Mesodermal cell (in vitro differentiated cells): ENCODE measurements around the gene RAVER2.
"Not testable (repeated sequence)": the region's sequence is repeated elsewhere in the genome, so short reads cannot be mapped to it uniquely, and the experiment has no call there.

Experiments
- H3K27ac ChIP-seq: 2 replicates; pipeline ENCODE4 v1.7.0; 2013; ENCODE audit warnings: mild to moderate bottlenecking, low read depth, low read length, moderate library complexity; ENCODE audit not compliant: severe bottlenecking
- H3K36me3 ChIP-seq: 2 replicates; pipeline ENCODE4 v1.7.1; 2013; ENCODE audit warnings: mild to moderate bottlenecking, low read length, moderate library complexity; ENCODE audit not compliant: control insufficient read depth, insufficient read depth
- H3K4me1 ChIP-seq: one replicate; pipeline ENCODE4 v1.7.1; 2013; ENCODE audit warnings: mild to moderate bottlenecking, low read length; ENCODE audit not compliant: insufficient read depth, control insufficient read depth, poor library complexity, severe bottlenecking
- H3K4me3 ChIP-seq: 2 replicates; pipeline ENCODE4 v1.7.0; 2013; ENCODE audit warnings: low read length, control low read depth, mild to moderate bottlenecking; ENCODE audit not compliant: insufficient read depth, poor library complexity, severe bottlenecking; ENCODE audit errors: extremely low read depth
- H3K9me3 ChIP-seq: 2 replicates; pipeline ENCODE4 v1.7.1; 2013; ENCODE audit warnings: mild to moderate bottlenecking, low read length, moderate library complexity; ENCODE audit not compliant: control insufficient read depth
- WGBS, 2 experiments: methylation state at CpG; one replicate each; pipeline ENCODE4 v1.1.5; 2013; ENCODE audit warnings: missing lambda C conversion rate in 2 of 2; ENCODE audit not compliant: insufficient coverage in 2 of 2; 5-methylcytosine and 5-hydroxymethylcytosine counted together

Gene RAVER2

DNA sequence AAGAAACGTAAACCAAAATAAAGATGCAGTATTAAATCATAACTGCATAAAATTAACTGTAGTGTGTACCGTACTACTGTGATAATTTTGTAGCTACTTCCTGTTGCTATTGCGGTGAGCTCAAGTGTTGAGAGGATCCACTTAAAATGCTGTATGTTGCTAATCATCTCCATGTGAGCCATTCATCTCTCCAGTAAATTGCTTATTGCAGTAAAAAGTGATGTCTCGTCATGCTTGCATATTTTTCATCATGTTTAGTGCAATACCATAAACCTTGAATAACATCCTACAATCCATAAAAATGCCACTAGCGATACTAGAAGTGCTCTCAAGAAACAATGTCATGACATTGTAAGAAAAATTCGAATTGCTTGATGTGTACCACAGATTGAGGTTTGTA, 66.3 kb downstream of the RAVER2 start:
- H3K36me3 ChIP-seq = peaks cover 6% of the 10 kb centered on the region
- H3K27ac ChIP-seq = no peak overlapping the region
- no peaks in the 10 kb centered on the region for H3K4me1 ChIP-seq
- no peaks in the 10 kb centered on the region for H3K9me3 ChIP-seq
- no peak overlapping the region for H3K4me3 ChIP-seq
- 100% methylated on average over 1 of the region's 6 CpGs for WGBS, 2 experiments

DNA sequence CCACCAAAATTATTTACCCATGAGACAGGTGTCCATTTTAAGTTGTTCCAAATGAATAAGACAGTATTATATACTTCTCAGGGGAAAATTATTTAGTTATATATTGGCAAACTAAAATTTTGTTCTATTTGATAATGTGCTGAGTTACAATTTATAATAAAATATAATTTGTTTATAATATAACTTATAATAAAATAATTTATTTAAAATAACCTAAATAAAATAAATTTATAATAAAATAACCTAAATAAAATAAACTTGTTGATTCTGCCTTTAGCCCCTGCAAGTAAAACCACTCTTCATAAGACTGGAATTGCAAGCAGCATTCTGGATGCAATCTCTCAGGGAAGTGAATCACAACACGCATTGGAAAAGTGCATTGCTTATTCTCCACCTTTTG, 69.6 kb downstream of the RAVER2 start:
- no peak overlapping the region for H3K4me3 ChIP-seq
- H3K27ac ChIP-seq = no peak overlapping the region
- no peaks in the 10 kb centered on the region for H3K4me1 ChIP-seq
- H3K9me3 ChIP-seq = no peaks in the 10 kb centered on the region
- no CpG with 5 or more reads among the region's 1 CpG for WGBS, 2 experiments
- H3K36me3 ChIP-seq = peaks cover 6% of the 10 kb centered on the region

DNA sequence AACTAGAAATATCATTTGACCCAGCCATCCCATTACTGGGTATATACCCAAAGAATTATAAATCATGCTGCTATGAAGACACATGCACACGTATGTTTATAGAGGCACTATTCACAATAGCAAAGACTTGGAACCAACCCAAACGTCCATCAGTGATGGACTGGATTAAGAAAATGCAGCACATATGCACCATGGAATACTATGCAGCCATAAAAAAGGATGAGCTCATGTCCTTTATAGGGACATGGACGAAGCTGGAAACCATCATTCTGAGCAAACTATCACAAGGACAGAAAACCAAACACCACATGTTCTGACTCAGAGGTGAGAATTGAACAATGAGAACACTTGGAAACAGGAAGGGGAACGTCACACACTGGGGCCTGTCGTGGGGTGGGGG, 72.5 kb downstream of the RAVER2 start:
- H3K4me3 ChIP-seq, H3K9me3 ChIP-seq, H3K27ac ChIP-seq, H3K4me1 ChIP-seq: not testable (repeated sequence)
- H3K36me3 ChIP-seq = peaks cover 11% of the 10 kb centered on the region
- WGBS, 2 experiments = 86% methylated on average over 1 of the region's 5 CpGs; no CpG with 5 or more reads in 1 of the 2 experiments

DNA sequence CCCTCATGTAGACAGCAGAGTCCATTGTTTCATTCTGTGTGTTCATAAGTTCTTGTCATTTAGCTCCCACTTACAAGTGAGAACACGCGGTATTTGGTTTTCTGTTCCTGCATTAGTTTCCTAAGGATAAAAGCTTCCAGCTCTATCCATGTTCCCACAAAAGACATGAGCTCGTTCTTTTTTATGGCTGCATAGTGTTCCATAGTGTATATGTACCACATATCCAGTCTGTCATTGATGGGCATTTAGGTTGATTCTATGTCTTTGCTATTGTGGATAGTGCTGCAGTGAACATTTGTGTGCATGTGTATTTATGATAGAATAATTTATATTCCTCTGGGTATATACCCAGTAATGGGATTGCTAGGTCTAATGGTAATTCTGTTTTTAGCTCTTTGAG, 75.7 kb downstream of the RAVER2 start:
- WGBS, 2 experiments = 83% methylated on average over 2 of the region's 3 CpGs; no CpG with 5 or more reads in 1 of the 2 experiments
- not testable (repeated sequence) for H3K9me3 ChIP-seq, H3K4me3 ChIP-seq, H3K27ac ChIP-seq, H3K36me3 ChIP-seq, H3K4me1 ChIP-seq

DNA sequence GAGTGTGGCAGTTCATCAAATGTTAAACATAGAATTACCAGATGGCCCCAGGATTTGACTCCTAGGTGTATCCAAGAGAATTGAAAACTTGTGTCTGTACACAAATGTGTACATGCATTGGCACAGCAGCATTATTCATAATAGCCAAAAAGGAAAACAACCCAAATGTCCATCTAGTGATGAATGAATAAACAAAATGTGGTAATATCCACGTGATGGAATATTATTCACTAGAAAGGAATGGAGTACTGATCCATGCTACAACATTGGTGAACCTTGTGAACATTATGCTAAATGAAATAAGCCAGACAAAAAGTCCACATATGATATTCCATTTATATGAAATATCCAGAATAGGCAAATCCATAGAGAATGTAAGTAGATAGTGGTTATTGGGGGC, 77.7 kb downstream of the RAVER2 start:
- H3K36me3 ChIP-seq = peaks cover 5% of the 10 kb centered on the region
- no peaks in the 10 kb centered on the region for H3K4me1 ChIP-seq
- no peak overlapping the region for H3K4me3 ChIP-seq
- no peak overlapping the region for H3K27ac ChIP-seq
- no peaks in the 10 kb centered on the region for H3K9me3 ChIP-seq
- no CpG with 5 or more reads among the region's 1 CpG for WGBS, 2 experiments

DNA sequence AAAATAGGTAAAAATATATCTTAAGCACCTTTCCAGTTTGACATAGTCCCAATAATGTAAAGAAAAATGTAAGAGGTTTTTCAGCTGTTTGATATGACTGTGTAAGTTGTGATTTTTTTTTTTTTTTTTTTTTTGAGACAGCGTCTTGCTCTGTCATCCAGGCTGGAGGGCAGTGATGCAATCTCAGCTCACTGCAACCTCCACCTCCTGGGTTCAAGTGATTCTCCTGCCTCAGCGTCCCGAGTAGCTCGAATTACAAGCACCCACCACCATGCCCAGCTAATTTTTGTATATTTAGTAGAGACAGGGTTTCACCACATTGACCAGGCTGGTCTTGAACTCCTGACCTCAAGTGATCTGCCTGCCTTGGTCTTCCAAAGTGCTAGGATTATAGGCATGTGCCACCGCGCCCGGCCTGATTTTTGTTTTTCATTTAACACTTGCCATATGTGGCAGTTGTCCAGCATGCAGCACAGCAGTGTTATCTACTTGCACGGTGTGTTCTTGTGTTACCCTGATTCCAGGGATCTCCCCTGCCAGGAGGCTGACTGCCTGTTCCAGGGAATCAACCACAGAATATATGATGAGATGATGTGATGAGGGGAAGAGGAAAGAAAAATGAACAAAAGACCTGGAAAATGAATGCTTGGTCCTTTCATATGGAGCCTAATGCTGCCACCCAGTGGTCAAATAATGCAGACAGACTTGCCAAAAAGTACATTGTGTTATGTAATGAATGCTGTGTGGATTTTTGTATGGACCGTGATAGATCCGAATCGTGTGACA, 79.0 kb downstream of the RAVER2 start:
- H3K4me3 ChIP-seq = no peak overlapping the region
- peaks cover 5% of the 10 kb centered on the region for H3K36me3 ChIP-seq
- no peaks in the 10 kb centered on the region for H3K9me3 ChIP-seq
- no peaks in the 10 kb centered on the region for H3K4me1 ChIP-seq
- no peak overlapping the region for H3K27ac ChIP-seq
- 85 to 98% methylated on average over 4 to 6 of the region's 11 CpGs for WGBS, 2 experiments

DNA sequence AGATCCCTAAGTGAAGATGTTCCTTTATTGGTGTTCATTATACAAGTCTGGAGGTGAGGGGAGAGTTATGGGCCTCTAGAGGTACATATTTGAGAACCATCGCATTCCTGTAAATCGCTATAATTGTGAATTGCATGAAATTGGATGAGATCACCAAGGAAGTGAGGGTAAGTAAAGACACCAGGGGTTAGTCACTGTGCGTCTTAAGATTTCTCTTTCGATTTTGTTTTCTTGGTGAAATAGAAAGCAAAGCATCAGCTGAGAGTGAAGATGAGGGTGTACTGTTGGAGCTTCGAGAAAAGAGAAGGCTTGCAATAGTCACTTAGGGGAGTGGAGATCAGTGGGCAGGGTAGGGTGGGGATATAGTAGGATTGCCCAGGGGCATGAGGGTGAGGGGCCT, 82.1 kb downstream of the RAVER2 start:
- H3K4me3 ChIP-seq = no peak overlapping the region
- H3K36me3 ChIP-seq = peaks cover 8% of the 10 kb centered on the region
- no peaks in the 10 kb centered on the region for H3K9me3 ChIP-seq
- WGBS, 2 experiments = 94 to 96% methylated on average over 4 to 5 of the region's 5 CpGs
- H3K4me1 ChIP-seq = no peaks in the 10 kb centered on the region
- no peak overlapping the region for H3K27ac ChIP-seq

DNA sequence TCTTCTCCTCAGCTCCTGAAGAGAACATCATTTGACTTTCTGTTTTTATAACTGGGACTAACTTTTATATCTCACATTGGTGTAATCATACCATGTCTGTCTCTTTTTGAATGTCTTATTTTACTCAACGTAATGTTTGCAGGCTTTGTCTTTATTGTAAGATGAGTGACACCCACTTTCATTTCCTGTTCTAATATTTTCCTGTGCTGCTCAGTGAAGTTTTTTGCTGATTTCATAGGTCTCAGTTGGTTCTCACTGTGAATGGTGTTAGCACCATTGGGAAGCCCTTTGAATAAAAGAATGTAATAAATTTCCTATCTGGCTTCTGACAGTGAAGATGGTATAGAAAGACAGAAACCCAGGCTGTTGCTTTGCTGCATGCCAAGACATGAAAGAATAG, 84.0 kb downstream of the RAVER2 start:
- Histone ChIP-seq H3K4me1 (no peaks in the 10 kb centered on the region), H3K4me3 (no peak overlapping the region), H3K27ac (no peak overlapping the region), H3K36me3 (peaks cover 21% of the 10 kb centered on the region), H3K9me3 (no peaks in the 10 kb centered on the region)
- no CpG with 5 or more reads among the region's 1 CpG for WGBS, 2 experiments

DNA sequence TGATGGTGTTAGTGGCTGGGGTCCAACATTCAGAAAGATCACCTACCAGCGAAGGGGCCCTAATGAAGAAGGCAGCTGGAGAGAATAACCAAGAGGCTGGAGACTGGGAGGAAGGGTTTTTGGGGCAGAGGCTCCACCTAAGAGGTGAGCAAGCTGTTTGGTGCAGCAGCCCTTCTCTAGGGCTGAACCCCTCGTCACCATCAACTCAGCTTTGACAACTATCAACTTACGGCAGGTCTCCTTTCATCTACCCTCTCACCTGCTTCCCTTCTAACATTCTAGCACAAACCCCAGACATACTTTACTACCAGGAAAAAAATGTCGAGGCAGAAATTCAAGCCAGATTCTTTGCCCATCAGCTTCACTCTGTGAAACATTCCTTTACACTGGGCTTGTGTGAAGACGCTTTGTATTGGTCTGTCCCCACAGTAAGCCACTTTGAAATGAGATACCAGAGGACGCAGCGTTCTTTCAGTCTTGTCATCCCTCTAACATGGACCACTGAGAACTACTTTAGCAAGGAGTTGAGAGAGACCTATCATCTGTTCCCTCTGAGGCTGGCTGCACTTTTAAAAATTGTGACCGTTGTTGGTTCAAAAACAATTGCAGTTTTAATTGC, 84.6 kb downstream of the RAVER2 start:
- no peak overlapping the region for H3K27ac ChIP-seq
- no peaks in the 10 kb centered on the region for H3K4me1 ChIP-seq
- no peak overlapping the region for H3K4me3 ChIP-seq
- peaks cover 26% of the 10 kb centered on the region for H3K36me3 ChIP-seq
- no peaks in the 10 kb centered on the region for H3K9me3 ChIP-seq
- 74 to 86% methylated on average over 5 of the region's 8 CpGs for WGBS, 2 experiments

DNA sequence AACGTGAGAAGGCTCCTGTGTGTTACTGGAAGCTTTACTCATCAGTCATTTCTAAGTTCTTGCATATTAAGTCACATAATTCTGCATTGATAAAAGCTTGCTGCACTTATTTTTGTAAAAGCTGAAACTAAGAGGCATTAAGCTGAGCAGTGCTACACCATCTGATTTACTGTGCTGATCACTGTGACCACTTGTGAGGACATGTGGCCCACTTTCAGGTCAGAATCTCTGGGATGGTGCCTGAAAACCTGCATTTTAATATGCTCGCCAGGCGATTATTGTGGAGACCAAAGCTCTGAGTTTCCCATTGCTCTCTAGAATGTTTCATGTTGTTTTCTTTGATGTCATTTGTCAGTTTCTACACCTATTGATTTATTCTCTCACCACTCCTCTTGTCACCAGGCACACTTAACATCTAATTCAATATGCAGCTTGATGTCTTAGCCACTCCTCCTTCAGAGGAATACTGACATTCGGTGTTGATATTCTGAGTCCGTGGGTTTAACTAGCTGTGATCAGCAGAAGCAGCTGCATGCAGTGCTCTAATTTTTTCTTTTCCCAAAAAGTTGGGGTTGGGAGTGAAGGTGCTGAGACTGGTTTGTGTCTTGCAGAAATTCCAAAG, 85.3 kb downstream of the RAVER2 start:
- Histone ChIP-seq H3K9me3 (no peaks in the 10 kb centered on the region), H3K36me3 (peaks cover 30% of the 10 kb centered on the region), H3K4me1 (peaks cover 5% of the 10 kb centered on the region), H3K27ac (no peak overlapping the region), H3K4me3 (no peak overlapping the region)
- 80 to 81% methylated on average over 3 to 4 of the region's 5 CpGs for WGBS, 2 experiments

DNA sequence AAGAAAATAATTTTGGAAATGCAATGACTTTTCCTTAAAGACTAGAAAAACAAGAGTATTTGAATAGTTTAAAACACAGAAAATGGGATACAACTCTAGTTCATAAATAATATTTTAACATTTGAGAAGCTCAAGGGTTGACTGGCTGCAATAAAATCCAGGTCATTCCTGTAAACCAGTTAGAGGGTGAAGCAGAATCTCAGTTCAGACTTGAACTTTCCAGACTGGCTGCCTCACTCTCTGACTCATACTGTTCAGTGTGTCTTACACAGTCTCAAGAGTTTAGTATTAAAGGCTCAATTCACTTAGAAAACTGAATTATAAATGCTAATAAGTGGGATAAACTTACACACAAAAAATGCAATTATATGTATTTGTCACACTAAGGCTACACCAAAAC, 89.9 kb downstream of the RAVER2 start:
- Histone ChIP-seq H3K9me3 (no peaks in the 10 kb centered on the region), H3K4me3 (no peak overlapping the region), H3K27ac (no peak overlapping the region), H3K36me3 (peaks cover 70% of the 10 kb centered on the region), H3K4me1 (peaks cover 21% of the 10 kb centered on the region)
